Osteoblast (primary cell): ENCODE data around the gene RAP1GAP. TPM values are rescaled to one million over a fixed set of nuclear protein-coding genes. Genes with fewer than 3 reads are reported as not detected.

ENCODE experiments used
- DNase-seq: peaks from one replicate; pipeline ENCODE4 v3.0.0; 2011; ENCODE audit warnings: low spot score, mixed read lengths; ENCODE audit not compliant: insufficient read length; ENCODE audit errors: missing footprints
- H2AFZ ChIP-seq: 2 replicates; pipeline ENCODE4 v1.6.0; 2011; ENCODE audit warnings: mild to moderate bottlenecking, low read length
- H3K27ac ChIP-seq: 2 replicates; pipeline ENCODE4 v1.5.1; 2011; ENCODE audit warnings: mild to moderate bottlenecking, low read depth, low read length, moderate library complexity
- H3K27me3 ChIP-seq: 2 replicates; pipeline ENCODE4 v1.6.0; 2012; ENCODE audit warnings: mild to moderate bottlenecking, control low read depth, inconsistent platforms, low read length, moderate library complexity; ENCODE audit not compliant: insufficient read depth
- H3K36me3 ChIP-seq: 2 replicates; pipeline ENCODE4 v1.5.1; 2011; ENCODE audit warnings: mild to moderate bottlenecking, low read length, control low read depth, moderate library complexity; ENCODE audit not compliant: insufficient read depth
- H3K4me1 ChIP-seq: 2 replicates; pipeline ENCODE4 v1.5.1; 2011; ENCODE audit warnings: mild to moderate bottlenecking, low read length, control low read depth, moderate library complexity; ENCODE audit not compliant: insufficient read depth
- H3K4me2 ChIP-seq: 2 replicates; pipeline ENCODE4 v1.6.0; 2011; ENCODE audit warnings: mild to moderate bottlenecking, low read length; ENCODE audit not compliant: insufficient read depth
- H3K4me3 ChIP-seq: fragments of 200-600 bp; sonication (generic); 3 replicates; pipeline ENCODE4 v1.5.1; 2012; ENCODE audit warnings: mild to moderate bottlenecking, low read length, inconsistent platforms; ENCODE audit not compliant: insufficient read depth
- H3K79me2 ChIP-seq: 2 replicates; pipeline ENCODE4 v1.6.0; 2012; ENCODE audit warnings: mild to moderate bottlenecking, low read length, control low read depth, inconsistent platforms; ENCODE audit not compliant: insufficient read depth
- H3K9me3 ChIP-seq: 2 replicates; pipeline ENCODE4 v1.5.1; 2011; ENCODE audit warnings: low read depth, low read length, control low read depth
- H4K20me1 ChIP-seq: 2 replicates; pipeline ENCODE4 v1.6.0; 2012; ENCODE audit warnings: mild to moderate bottlenecking, low read length, control low read depth; ENCODE audit not compliant: insufficient read depth
- total RNA-seq: library from RNA; depleted of rRNA; stranded (reverse); fragments of >200 nt; gene quantifications from 2 replicates; pipeline ENCODE4 v1.2.3, GENCODE V29; 2012
- TF ChIP-seq, protein P1 (sequence below): IDR thresholded peaks from 2 replicates; pipeline ENCODE4 v1.5.1; 2011; ENCODE audit warnings: mild to moderate bottlenecking, low read depth, low read length, moderate library complexity; ENCODE audit errors: extremely low read depth

RAP1GAP gene
- total RNA-seq, 1 donor: under 0.01 TPM

- Histone ChIP-seq H3K9me3 (no peaks in the 10 kb centered on the region), H3K36me3 (no peaks in the 10 kb centered on the region), H4K20me1 (no peaks in the 10 kb centered on the region), H3K4me3 (no peak overlapping the region), H3K27me3 (no peaks in the 10 kb centered on the region), H3K4me2 (no peak overlapping the region), H3K27ac (no peak overlapping the region), H3K4me1 (no peaks in the 10 kb centered on the region), H2AFZ (no peak overlapping the region), H3K79me2 (no peaks in the 10 kb centered on the region)
- TF ChIP-seq, protein P1, sequence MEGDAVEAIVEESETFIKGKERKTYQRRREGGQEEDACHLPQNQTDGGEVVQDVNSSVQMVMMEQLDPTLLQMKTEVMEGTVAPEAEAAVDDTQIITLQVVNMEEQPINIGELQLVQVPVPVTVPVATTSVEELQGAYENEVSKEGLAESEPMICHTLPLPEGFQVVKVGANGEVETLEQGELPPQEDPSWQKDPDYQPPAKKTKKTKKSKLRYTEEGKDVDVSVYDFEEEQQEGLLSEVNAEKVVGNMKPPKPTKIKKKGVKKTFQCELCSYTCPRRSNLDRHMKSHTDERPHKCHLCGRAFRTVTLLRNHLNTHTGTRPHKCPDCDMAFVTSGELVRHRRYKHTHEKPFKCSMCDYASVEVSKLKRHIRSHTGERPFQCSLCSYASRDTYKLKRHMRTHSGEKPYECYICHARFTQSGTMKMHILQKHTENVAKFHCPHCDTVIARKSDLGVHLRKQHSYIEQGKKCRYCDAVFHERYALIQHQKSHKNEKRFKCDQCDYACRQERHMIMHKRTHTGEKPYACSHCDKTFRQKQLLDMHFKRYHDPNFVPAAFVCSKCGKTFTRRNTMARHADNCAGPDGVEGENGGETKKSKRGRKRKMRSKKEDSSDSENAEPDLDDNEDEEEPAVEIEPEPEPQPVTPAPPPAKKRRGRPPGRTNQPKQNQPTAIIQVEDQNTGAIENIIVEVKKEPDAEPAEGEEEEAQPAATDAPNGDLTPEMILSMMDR: no peak
- no peak for DNase-seq
Measured at GRCh38 chr1:21599402-21599801, 69.8 kb downstream of the RAP1GAP start.

DNA sequence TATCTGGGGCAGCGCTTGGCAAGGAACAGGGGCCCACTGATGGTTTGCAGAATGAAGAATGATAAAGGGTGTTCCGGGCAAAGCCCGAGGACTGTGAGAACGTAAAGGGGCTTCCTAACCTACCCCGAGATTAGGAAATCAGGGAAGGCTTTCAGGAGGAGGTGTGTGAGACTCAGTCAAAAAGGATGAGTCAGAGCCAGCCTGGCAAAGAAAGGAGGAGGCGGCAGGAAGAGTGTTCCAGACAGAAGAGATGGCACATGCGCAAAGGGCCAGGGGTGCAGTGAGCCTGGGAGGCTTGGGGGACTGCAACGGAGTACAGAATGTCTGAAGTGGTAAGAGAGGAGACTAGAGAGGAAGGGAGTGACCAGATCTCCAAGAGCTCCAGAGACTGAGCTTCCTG, 70.3 kb downstream of the RAP1GAP start:
- Histone ChIP-seq H3K4me2 (no peak overlapping the region), H3K4me3 (no peak overlapping the region), H3K27ac (no peak overlapping the region), H3K79me2 (no peaks in the 10 kb centered on the region), H3K9me3 (no peaks in the 10 kb centered on the region), H4K20me1 (no peaks in the 10 kb centered on the region), H2AFZ (no peak overlapping the region), H3K36me3 (no peaks in the 10 kb centered on the region), H3K27me3 (no peaks in the 10 kb centered on the region), H3K4me1 (no peaks in the 10 kb centered on the region)
- TF ChIP-seq, protein P1: no peak
- no peak for DNase-seq

GRCh38 chr1:21598417-21598816, 70.7 kb downstream of the RAP1GAP start:
- no peak overlapping the region for H3K4me2 ChIP-seq
- H4K20me1 ChIP-seq: no peaks in the 10 kb centered on the region
- no peak overlapping the region for H3K4me3 ChIP-seq
- H3K9me3 ChIP-seq: no peaks in the 10 kb centered on the region
- TF ChIP-seq, protein P1: no peak
- no peaks in the 10 kb centered on the region for H3K4me1 ChIP-seq
- H3K36me3 ChIP-seq: no peaks in the 10 kb centered on the region
- H3K79me2 ChIP-seq: no peaks in the 10 kb centered on the region
- no peak for DNase-seq
- H3K27me3 ChIP-seq: peaks cover 2% of the 10 kb centered on the region
- H2AFZ ChIP-seq: no peak overlapping the region
- no peak overlapping the region for H3K27ac ChIP-seq

- no peaks in the 10 kb centered on the region for H3K36me3 ChIP-seq
- H2AFZ ChIP-seq: no peak overlapping the region
- H3K4me2 ChIP-seq: no peak overlapping the region
- H3K27ac ChIP-seq: no peak overlapping the region
- H4K20me1 ChIP-seq: no peaks in the 10 kb centered on the region
- H3K79me2 ChIP-seq: no peaks in the 10 kb centered on the region
- TF ChIP-seq, protein P1: no peak
- no peaks in the 10 kb centered on the region for H3K4me1 ChIP-seq
- no peak for DNase-seq
- no peaks in the 10 kb centered on the region for H3K9me3 ChIP-seq
- peaks cover 4% of the 10 kb centered on the region for H3K27me3 ChIP-seq
- H3K4me3 ChIP-seq: no peak overlapping the region
Measured at GRCh38 chr1:21597753-21598152, 71.4 kb downstream of the RAP1GAP start.
